Stomach smooth muscle (tissue), 2 donors: ENCODE data around the gene SCYL3.
A peak's percentile ranks its signal among the peaks of the same experiment; 100 is the strongest.

Source experiments
- H3K27ac ChIP-seq: one replicate; pipeline ENCODE4 v1.7.0; 2013; ENCODE audit warnings: mild to moderate bottlenecking, low read length, inconsistent platforms
- H3K27me3 ChIP-seq, 2 donors: one replicate each; pipeline ENCODE4 v1.7.0; 2013; ENCODE audit warnings: low read length in 2 of 2; ENCODE audit not compliant: insufficient read depth in 2 of 2, control insufficient read depth in 1 of 2
- H3K36me3 ChIP-seq, 2 donors: one replicate each; pipeline ENCODE4 v1.7.0; 2013; ENCODE audit warnings: low read length in 2 of 2; ENCODE audit not compliant: control insufficient read depth in 2 of 2, insufficient read depth in 2 of 2
- H3K4me1 ChIP-seq: one replicate; pipeline ENCODE4 v1.7.0; 2013; ENCODE audit warnings: low read length; ENCODE audit not compliant: control insufficient read depth, insufficient read depth
- H3K4me3 ChIP-seq, 2 donors: one replicate each; pipeline ENCODE4 v1.7.0; 2013; ENCODE audit warnings: low read length in 2 of 2
- H3K9ac ChIP-seq, 2 donors: one replicate each; pipeline ENCODE4 v1.7.0; 2013; ENCODE audit warnings: low read length in 2 of 2, mild to moderate bottlenecking in 1 of 2
- H3K9me3 ChIP-seq, 2 donors: one replicate each; pipeline ENCODE4 v1.7.0; 2013; ENCODE audit warnings: low read length in 2 of 2; ENCODE audit not compliant: control insufficient read depth in 2 of 2
- donor health status: healthy.
- donor health status: Pancreatic carcinoma.

Gene SCYL3, protein sequence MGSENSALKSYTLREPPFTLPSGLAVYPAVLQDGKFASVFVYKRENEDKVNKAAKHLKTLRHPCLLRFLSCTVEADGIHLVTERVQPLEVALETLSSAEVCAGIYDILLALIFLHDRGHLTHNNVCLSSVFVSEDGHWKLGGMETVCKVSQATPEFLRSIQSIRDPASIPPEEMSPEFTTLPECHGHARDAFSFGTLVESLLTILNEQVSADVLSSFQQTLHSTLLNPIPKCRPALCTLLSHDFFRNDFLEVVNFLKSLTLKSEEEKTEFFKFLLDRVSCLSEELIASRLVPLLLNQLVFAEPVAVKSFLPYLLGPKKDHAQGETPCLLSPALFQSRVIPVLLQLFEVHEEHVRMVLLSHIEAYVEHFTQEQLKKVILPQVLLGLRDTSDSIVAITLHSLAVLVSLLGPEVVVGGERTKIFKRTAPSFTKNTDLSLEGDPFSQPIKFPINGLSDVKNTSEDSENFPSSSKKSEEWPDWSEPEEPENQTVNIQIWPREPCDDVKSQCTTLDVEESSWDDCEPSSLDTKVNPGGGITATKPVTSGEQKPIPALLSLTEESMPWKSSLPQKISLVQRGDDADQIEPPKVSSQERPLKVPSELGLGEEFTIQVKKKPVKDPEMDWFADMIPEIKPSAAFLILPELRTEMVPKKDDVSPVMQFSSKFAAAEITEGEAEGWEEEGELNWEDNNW

DNA sequence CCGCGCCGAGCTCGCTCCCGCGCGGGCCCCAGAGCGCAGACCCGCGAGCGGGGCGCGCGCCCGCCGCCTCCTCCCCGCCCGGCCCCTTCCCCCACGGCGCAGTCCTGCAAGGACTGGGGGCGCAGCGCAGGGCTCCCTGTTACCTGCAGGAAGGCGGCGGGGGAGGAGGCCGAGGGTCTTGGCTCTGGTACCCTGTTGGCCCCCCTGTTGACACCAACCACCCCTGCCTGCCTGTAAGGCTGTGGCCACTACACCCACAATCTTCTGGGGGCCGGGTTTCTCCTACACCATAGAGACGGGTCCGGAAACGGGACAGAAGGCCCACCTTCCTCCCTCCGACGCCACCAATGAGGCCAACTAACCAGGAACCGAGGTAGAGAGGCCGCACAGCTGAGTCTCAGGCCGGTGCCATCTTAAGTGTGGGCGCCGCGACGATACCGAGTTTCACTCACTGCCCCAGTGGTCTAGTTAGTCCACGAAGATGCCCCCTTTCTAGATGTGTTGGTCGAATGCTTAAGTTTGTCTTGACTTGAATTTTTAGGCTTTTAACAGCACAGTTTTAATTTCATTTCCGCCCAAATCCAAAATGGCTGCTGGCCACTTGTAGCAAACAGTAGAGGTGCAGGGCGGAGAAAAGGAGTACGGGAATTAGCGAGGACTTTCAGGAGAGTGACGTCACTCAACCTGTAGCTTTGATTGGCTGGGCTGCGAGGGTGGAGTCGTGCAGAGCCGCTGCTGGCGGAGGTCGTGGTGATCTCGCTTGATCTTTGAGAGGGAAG is at the start of gene SCYL3:
Gene SCYL3, minus strand, starts transcription at position 252 of the 779 bp plus-strand sequence. CDS start 5,056 bp downstream, outside the sequence.
- H3K27me3 ChIP-seq, result peaks cover 0 to 2% of the 10 kb centered on the region in 2 donors

DNA sequence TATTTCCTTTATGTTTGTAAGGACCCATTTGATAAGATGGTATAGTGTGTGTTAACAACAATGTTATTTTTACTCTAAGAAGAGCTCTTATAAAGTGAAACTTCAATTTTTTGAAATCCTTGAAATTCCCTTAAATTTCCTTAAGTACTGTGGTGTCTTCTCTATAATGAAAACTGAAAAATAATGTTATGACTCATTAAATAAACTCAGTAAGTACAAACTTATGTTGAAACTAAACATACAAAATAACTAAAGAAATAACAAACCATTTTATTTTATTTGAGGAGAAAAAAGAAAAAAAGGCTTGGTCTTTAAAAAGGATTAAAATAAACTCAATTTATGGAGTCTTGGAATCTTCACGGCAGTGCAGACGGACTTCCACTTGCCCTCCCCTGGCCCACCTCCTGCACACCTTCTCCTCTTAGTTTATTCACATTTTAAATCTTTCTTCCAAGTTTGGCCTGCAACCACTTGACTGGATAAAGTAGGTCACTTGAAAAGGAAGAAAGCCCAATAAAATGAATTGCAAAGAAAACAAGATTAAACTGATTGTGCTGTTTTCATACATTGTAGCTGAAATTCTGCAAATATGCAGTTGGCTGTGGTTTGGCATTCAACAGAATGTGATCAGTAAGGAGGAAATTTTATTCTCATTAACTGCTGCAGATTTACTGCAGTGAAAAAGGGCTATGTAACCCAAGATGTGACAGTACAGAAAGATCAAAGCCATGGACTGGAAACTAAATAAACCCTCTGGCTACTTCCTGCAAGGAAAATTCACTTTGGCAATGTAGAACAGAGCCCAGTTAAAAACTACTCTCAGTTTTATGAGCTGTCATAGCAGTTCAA is 48.5 kb upstream of the SCYL3 start:
- Histone ChIP-seq H3K36me3 (no peaks in the 10 kb centered on the region), H3K9ac (no peak overlapping the region), H3K9me3 (no peaks in the 10 kb centered on the region), H3K27ac (no peak overlapping the region), H3K27me3 (no peaks in the 10 kb centered on the region), H3K4me1 (no peaks in the 10 kb centered on the region), H3K4me3 (no peak overlapping the region)

More for the DNA sequence above, at the start of gene SCYL3:
- Histone ChIP-seq H3K9ac (peak within 1 kb of the TSS; percentile 91 to 93), H3K36me3 (no peaks in the 10 kb centered on the region), H3K9me3 (no peaks in the 10 kb centered on the region), H3K4me3 (peak within 1 kb of the TSS; percentile 76 to 91), H3K4me1 (peaks cover 10% of the 10 kb centered on the region), H3K27ac (peak within 1 kb of the TSS; percentile 98)

DNA sequence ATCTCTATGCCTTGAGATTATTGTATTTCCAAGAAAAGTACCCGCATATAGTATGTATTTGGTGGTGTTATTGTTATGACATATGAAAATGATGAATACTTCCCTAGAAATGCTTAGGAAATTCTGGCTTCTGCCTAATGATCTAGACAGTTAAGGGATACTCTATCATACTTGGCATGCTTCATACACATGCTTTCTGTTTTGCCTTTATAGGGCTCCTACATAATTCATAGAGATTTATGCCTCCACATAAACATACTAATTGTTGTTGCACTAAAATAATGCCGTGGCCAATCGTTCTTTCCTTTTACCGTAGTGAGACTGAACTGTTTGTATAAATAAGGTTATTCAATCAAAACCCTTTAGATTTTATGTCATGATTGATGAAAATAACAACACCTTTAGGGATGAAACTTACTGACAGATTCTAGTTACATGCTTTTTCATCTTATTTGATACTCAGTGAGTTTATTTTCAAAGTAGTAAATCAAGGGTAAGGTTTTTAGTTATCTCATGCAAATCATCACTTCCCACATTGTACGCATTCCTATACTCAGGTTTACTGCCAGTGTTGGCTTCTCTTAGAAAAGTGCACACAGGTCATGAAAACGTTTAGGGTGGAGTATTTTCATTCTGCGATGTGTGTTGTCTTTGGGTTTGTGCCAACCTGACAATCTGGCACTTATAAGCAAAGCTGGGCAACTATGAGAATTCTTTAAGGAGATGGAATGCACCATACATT is 40.5 kb upstream of the SCYL3 start:
- Histone ChIP-seq H3K36me3 (no peaks in the 10 kb centered on the region), H3K9me3 (no peaks in the 10 kb centered on the region), H3K4me3 (no peak overlapping the region), H3K27ac (no peak overlapping the region), H3K4me1 (no peaks in the 10 kb centered on the region), H3K27me3 (no peaks in the 10 kb centered on the region), H3K9ac (no peak overlapping the region)

DNA sequence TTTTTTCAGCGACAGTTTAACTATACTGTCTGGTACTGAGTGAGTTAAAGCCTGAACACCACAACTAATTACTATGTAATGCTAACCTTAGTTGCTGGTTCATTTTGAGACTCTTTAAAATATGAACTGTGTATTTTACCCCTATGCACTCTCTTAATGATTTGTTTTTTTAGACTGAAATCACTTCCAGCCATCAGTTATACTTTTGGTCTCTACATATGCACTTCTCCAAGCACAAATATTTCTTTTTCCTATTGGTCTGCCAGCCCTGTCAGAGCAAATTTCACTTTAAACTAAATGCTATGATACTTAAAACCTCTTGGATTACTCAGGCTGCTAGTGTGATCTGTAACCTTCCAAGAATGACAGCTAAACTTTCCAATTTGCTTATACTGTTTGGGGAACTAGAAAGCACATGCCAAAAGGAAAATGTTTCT is 38.1 kb upstream of the SCYL3 start:
- H3K27me3 ChIP-seq, result no peaks in the 10 kb centered on the region
- H3K9ac ChIP-seq, result no peak overlapping the region

DNA sequence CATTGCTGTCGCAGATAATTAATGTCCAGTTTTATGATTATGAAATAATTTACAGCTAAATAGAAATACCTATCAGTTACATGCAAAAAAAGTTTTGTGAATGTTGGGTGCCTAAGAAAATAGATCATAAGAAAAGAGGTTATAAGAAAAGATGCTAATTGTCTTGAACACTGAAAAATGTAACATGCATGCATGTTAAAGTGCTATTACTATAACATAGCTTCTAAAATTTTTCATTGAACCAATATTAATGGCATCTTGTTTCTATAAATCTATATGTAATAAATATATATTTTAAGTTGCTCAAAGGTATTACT is 35.5 kb upstream of the SCYL3 start:
- H3K36me3 ChIP-seq, result no peaks in the 10 kb centered on the region
- no peaks in the 10 kb centered on the region for H3K9me3 ChIP-seq
- H3K27ac ChIP-seq, result no peak overlapping the region
- no peaks in the 10 kb centered on the region for H3K27me3 ChIP-seq
- no peak overlapping the region for H3K4me3 ChIP-seq
- H3K9ac ChIP-seq, result no peak overlapping the region
- H3K4me1 ChIP-seq, result no peaks in the 10 kb centered on the region

More for the DNA sequence above, 38.1 kb upstream of the SCYL3 start:
- Histone ChIP-seq H3K4me3 (no peak overlapping the region), H3K9me3 (no peaks in the 10 kb centered on the region), H3K27ac (no peak overlapping the region), H3K4me1 (no peaks in the 10 kb centered on the region), H3K36me3 (no peaks in the 10 kb centered on the region)

DNA sequence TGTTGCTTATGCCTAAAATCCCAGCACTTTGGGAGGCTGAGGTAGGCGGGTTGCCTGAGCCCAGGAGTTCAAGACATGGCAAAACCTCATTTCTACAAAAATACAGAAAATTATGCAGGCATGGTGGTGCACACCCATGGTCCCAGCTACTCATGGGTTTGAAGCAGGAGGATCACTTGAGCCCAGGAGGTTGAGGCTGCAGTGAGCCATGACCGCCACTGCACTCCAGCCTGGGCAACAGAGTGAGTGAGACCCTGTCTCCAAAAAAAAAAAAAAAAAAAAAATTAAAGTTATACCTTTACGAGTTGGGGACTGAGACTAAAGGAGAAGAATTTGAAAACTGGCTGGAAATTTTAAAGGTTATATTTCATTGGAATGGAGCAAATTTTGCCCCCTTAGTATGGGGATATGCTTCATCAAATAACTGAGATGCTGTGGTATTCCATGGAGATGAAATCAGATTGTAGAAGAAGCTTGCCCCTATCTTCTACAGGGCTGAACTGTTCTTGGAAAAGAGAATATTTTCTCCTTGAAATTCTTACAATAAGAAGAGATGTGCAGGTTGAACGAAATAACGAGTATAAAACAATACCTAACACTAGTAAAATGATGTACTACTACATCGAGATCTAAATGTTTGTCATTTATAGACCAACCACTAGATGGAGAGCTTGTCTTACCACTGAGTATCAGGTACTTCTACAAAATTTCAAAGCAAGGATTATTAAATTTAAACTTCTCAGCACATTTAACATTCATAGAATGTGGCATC is 34.9 kb upstream of the SCYL3 start:
- Histone ChIP-seq H3K27me3 (no peaks in the 10 kb centered on the region), H3K9ac (no peak overlapping the region), H3K27ac (no peak overlapping the region), H3K36me3 (no peaks in the 10 kb centered on the region), H3K4me1 (no peaks in the 10 kb centered on the region), H3K9me3 (no peaks in the 10 kb centered on the region), H3K4me3 (no peak overlapping the region)

DNA sequence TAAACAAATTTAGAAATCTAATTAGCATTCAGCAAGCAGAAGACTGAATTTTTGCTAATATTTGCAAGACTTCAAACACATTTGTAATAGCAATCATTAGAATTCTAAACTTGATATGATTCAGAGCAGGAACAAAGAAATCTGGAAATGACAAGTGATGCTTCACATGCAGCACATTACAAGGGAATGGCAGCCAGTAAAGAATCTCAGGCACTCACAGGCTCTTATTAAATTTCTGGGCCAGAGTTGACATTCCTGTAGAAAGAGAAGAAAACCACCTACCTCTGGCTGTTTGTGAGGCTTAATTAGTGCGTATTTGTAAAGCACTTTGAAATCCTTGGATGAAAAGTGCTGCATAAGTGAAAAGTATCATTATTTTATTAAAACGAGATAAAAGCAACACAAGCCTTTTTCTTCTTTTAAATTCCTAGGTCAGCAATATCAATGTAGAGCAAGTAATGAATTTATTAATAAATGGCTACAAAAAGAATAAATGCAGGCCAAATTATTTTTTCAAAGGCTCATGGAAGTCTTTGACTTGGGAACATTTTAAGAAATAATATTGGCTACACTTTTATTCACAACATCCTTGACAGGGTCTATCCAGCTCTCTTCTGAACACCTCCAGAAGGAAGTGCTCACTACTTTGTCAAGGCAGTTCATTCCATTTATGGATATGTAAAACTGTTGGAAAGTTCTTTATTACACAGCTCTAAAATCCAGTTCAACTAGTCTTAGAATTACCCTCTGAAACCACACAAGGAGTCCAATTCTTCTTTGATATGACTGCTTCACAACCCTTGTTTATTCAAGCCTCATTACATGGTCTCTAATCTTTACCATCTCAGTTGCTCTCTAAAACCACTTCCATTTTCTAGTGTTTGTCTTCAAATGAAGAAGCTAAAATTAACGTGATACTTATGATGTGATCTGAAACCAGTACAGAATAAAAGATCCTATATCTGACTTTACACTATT is 32.1 kb upstream of the SCYL3 start:
- Histone ChIP-seq H3K9ac (no peak overlapping the region), H3K36me3 (peaks cover 0 to 6% of the 10 kb centered on the region in 2 donors), H3K4me3 (no peak overlapping the region), H3K27me3 (no peaks in the 10 kb centered on the region), H3K9me3 (no peaks in the 10 kb centered on the region), H3K27ac (no peak overlapping the region), H3K4me1 (no peaks in the 10 kb centered on the region)

DNA sequence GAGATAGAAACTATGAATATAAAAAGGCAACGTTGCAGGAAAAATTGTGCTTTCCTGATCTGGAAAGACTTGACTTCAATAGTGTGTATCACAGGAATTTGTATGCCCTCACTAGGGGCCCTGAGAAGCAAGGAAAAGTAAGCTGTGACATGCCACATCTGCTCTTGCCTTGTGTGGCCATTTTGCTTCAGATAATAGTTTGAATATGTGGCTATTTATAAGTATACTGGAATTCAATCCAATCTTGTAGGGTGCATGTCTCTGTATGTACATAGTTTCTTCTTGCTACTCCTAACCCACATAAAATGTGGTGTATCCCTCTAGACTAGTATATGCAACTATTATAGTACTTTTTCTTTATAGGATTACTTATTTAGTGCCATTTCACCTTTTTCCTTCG is 31.1 kb upstream of the SCYL3 start:
- Histone ChIP-seq H3K9ac (no peak overlapping the region), H3K36me3 (peaks cover 0 to 6% of the 10 kb centered on the region in 2 donors), H3K27ac (no peak overlapping the region), H3K4me3 (no peak overlapping the region), H3K27me3 (no peaks in the 10 kb centered on the region), H3K9me3 (no peaks in the 10 kb centered on the region), H3K4me1 (no peaks in the 10 kb centered on the region)
